ENCODE data around the gene BTN3A1. TPM values are rescaled to one million over a fixed set of nuclear protein-coding genes. Genes with fewer than 3 reads are reported as not detected.
"Not testable (repeated sequence)": the region's sequence is repeated elsewhere in the genome, so short reads cannot be mapped to it uniquely, and the experiment has no call there.

Gene BTN3A1
- total RNA-seq, 1 donor from 2014 or later: 52.2 TPM

DNA sequence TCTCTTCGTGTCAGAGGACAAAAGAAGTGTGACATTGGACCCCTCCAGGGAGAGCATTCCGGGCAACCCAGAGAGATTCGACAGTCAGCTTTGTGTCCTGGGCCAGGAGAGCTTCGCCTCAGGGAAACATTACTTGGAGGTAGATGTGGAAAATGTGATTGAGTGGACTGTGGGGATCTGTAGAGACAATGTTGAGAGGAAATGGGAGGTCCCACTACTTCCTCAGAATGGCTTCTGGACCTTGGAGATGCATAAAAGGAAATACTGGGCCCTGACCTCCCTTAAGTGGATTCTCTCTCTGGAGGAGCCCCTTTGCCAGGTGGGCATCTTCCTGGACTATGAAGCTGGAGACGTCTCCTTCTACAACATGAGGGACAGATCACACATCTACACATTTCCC is 28.7 kb downstream of the BTN3A1 start:
- H3K36me3 ChIP-seq: peaks cover 15% of the 10 kb centered on the region
- H3K27me3 ChIP-seq: no peaks in the 10 kb centered on the region
- H3K4me3 ChIP-seq: no peak overlapping the region
- H3K9me3 ChIP-seq: no peaks in the 10 kb centered on the region
- TF ChIP-seq, protein P1, sequence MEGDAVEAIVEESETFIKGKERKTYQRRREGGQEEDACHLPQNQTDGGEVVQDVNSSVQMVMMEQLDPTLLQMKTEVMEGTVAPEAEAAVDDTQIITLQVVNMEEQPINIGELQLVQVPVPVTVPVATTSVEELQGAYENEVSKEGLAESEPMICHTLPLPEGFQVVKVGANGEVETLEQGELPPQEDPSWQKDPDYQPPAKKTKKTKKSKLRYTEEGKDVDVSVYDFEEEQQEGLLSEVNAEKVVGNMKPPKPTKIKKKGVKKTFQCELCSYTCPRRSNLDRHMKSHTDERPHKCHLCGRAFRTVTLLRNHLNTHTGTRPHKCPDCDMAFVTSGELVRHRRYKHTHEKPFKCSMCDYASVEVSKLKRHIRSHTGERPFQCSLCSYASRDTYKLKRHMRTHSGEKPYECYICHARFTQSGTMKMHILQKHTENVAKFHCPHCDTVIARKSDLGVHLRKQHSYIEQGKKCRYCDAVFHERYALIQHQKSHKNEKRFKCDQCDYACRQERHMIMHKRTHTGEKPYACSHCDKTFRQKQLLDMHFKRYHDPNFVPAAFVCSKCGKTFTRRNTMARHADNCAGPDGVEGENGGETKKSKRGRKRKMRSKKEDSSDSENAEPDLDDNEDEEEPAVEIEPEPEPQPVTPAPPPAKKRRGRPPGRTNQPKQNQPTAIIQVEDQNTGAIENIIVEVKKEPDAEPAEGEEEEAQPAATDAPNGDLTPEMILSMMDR (IDR thresholded peaks at IDR 0.05): no peak
- H3K4me1 ChIP-seq: no peaks in the 10 kb centered on the region
- intact Hi-C loops (cut with DNase I): no loop called here
- H3K27ac ChIP-seq: no peak overlapping the region
- no peak for DNase-seq
- no peak for ATAC-seq

DNA sequence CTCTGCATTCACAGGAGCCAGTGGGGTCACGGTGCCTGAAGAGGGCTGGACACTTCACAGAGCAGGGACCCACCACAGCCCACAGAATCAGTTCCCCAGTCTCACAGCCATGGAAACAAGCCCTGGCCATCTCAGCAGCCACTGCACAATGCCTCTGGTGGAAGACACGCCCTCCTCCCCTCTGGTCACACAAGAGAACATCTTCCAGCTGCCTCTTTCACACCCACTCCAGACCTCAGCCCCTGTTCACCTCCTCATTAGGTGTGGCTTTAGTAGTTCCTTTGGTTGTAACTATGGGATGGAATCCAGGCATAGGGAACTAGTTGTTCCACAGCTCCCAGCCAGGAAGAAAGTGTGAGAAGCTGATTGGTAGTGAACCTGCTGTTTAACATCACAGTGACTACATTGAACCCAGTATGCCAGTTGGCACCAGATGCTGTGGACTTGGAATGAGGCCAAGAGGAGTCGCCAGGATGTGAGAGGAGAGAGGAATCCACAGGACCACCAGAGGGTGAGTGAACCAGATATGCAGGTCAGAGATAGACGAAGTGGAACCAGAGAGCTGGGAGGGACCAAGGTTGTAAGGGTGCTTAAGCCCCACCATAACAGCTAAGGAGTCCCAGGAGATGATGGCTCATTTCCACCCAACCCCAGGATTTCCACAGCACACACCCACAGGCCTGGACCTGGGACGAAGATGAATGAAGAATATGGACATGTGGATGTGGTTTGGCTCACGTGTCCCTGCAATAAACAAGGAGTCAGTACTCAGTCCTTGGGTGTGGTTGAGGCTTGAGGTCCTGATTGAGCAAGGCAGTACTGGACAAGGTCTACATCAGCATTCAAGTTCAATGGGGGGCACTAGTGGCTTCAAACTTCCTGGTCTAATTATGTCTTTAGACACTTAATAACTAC is 29.4 kb downstream of the BTN3A1 start:
- peak; percentile 73 for ATAC-seq
- peaks cover 15% of the 10 kb centered on the region for H3K36me3 ChIP-seq
- no peaks in the 10 kb centered on the region for H3K9me3 ChIP-seq
- no peak overlapping the region for H3K4me3 ChIP-seq
- no peak overlapping the region for H3K27ac ChIP-seq
- intact Hi-C loops (cut with DNase I): no loop called here
- H3K27me3 ChIP-seq: no peaks in the 10 kb centered on the region
- TF ChIP-seq, protein P1 (IDR thresholded peaks at IDR 0.05): no peak
- H3K4me1 ChIP-seq: no peaks in the 10 kb centered on the region
- DNase-seq: no peak

DNA sequence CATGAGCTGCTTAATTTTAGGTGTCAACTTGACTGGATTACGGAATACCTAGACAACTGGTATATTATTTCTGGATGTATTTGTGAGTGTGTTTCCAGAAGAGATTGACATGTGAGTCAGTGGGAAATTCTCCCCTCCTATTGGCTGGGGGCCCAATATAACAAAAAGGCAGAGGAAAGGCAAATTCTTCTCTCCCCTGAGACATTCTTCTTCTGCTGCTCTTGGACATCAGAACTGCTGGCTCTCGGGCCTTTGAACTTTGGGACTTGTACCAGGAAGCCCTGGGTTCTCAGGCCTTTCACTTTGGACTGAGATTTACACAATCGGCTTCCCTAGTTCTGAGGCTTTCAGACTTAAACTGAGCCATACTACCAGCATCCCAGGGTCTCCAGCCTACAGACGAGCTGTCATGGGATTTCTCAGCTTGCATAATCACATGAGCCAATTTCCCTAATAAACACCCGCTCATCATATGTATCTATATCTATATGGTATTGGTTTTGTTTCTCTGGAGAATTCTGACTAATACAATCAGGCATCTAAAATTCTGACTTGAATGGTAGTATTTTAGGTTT is 30.6 kb downstream of the BTN3A1 start:
- intact Hi-C loops (cut with DNase I): no loop called here
- peaks cover 15% of the 10 kb centered on the region for H3K36me3 ChIP-seq
- no peaks in the 10 kb centered on the region for H3K27me3 ChIP-seq
- DNase-seq (no peak), ATAC-seq (no peak)
- H3K9me3 ChIP-seq: no peaks in the 10 kb centered on the region
- H3K4me1 ChIP-seq: no peaks in the 10 kb centered on the region
- H3K27ac ChIP-seq: no peak overlapping the region
- H3K4me3 ChIP-seq: no peak overlapping the region
- TF ChIP-seq, protein P1 (IDR thresholded peaks at IDR 0.05): no peak

DNA sequence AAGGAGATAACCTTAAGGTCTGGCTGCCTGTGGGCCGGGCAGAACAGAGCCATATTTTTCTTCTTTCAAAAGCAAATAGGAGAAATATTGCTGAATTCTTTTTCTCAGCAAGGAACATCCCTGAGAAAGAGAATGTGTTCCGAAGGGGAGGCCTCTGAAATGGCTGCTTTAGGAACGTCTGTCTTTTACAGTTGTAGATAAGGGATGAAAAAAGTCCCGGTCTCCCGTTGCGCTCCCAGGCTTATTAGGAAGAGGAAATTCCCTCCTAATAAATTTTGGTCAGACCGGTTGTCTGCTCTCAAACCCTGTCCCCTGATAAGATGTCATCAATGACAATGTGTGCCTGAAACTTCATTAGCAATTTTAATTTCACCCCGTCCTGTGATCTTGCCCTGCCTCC is 31.6 kb downstream of the BTN3A1 start:
- DNase-seq; H3K9me3 ChIP-seq; H3K4me1 ChIP-seq; H3K27ac ChIP-seq; H3K27me3 ChIP-seq; H3K4me3 ChIP-seq; ATAC-seq; H3K36me3 ChIP-seq; intact Hi-C loops (cut with DNase I): not testable (repeated sequence)

DNA sequence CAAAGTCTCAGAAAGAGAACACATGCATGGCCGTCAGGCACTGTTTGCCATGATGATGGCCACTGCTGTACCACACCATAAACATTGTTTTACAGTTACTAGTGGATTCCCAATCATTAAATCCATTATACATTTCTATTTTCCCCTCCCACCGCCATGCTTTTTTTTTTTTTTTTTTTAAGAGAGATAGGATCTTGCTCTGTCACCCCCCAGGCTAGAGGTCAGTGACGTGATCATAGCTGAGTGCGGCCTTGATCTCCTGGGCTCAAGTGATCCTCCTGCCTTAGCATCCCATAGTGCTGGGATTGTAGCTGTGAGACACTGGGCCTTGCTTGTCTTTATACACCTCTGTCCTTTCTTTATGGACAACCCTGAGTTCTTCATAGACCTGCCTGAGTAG is 33.9 kb downstream of the BTN3A1 start:
- no peak for ATAC-seq
- TF ChIP-seq, protein P1 (IDR thresholded peaks at IDR 0.05): no peak
- no peak for DNase-seq
- Histone ChIP-seq H3K4me1 (peaks cover 7% of the 10 kb centered on the region), H3K27me3 (no peaks in the 10 kb centered on the region), H3K27ac (no peak overlapping the region), H3K4me3 (no peak overlapping the region), H3K36me3 (no peaks in the 10 kb centered on the region), H3K9me3 (no peaks in the 10 kb centered on the region)
- intact Hi-C loops (cut with DNase I): no loop called here

DNA sequence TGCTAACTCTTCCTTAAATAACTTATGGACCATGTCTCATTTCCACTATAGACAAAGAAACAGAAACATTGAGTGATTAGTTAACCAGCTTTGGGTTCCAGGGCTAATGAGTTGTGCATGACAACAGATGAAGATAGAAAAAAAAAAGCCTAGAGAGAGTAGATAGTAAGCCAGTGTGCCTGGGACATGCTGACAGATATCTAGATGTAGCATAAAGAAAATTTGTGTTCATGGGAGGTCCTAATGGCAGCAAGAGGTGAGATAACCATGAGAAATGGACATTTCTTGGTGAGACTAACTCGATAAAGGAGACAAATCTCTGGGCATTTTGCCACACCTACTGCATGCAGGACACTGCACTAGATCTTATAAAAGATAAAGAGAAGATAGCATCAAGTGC is 35.5 kb downstream of the BTN3A1 start:
- Histone ChIP-seq H3K27ac (no peak overlapping the region), H3K4me3 (no peak overlapping the region), H3K9me3 (no peaks in the 10 kb centered on the region), H3K36me3 (no peaks in the 10 kb centered on the region), H3K4me1 (peaks cover 21% of the 10 kb centered on the region), H3K27me3 (no peaks in the 10 kb centered on the region)
- intact Hi-C loops (cut with DNase I): no loop called here
- TF ChIP-seq, protein P1 (IDR thresholded peaks at IDR 0.05): no peak
- ATAC-seq (no peak), DNase-seq (no peak)

All from upper lobe of right lung (tissue), 1 donor.